ENCODE results near the gene ORMDL3.
A peak's percentile ranks its signal among the peaks of the same experiment; 100 is the strongest.
"Not testable (repeated sequence)": the region's sequence is repeated elsewhere in the genome, so short reads cannot be mapped to it uniquely, and the experiment has no call there.

ORMDL3 gene

GRCh38 chr17:39950871-39951348 is 23.5 kb upstream of the ORMDL3 start:
- DNase-seq (ENCODE audit: extremely low read depth in 1 of 2, low read depth in 1 of 2) = no peak

- DNase-seq (ENCODE audit: extremely low read depth in 1 of 2, low read depth in 1 of 2) = no peak
Measured at GRCh38 chr17:39949028-39949427, 21.6 kb upstream of the ORMDL3 start.

- DNase-seq (ENCODE audit: extremely low read depth in 1 of 2, low read depth in 1 of 2) = not testable (repeated sequence)
Measured at GRCh38 chr17:39948489-39948828, 21.1 kb upstream of the ORMDL3 start.

GRCh38 chr17:39946551-39947330 is 19.3 kb upstream of the ORMDL3 start:
- no peak for DNase-seq (ENCODE audit: extremely low read depth in 1 of 2, low read depth in 1 of 2)

- DNase-seq (ENCODE audit: extremely low read depth in 1 of 2, low read depth in 1 of 2) = no peak
Measured at GRCh38 chr17:39944393-39944711, 17.0 kb upstream of the ORMDL3 start.

GRCh38 chr17:39943702-39944392 is 16.4 kb upstream of the ORMDL3 start:
- DNase-seq (ENCODE audit: extremely low read depth in 1 of 2, low read depth in 1 of 2) = no peak

GRCh38 chr17:39939588-39940419 is 12.4 kb upstream of the ORMDL3 start:
- peak in 1 of 2 donors; percentile 55 for DNase-seq (ENCODE audit: extremely low read depth in 1 of 2, low read depth in 1 of 2)

GRCh38 chr17:39939106-39939505 is 11.7 kb upstream of the ORMDL3 start:
- no peak for DNase-seq (ENCODE audit: extremely low read depth in 1 of 2, low read depth in 1 of 2)

GRCh38 chr17:39938140-39938869 is 10.9 kb upstream of the ORMDL3 start:
- no peak for DNase-seq (ENCODE audit: extremely low read depth in 1 of 2, low read depth in 1 of 2)

- no peak for DNase-seq (ENCODE audit: extremely low read depth in 1 of 2, low read depth in 1 of 2)
Measured at GRCh38 chr17:39937447-39937846, 10.0 kb upstream of the ORMDL3 start.

GRCh38 chr17:39935909-39936308 is 8.5 kb upstream of the ORMDL3 start:
- no peak for DNase-seq (ENCODE audit: extremely low read depth in 1 of 2, low read depth in 1 of 2)

- DNase-seq (ENCODE audit: extremely low read depth in 1 of 2, low read depth in 1 of 2) = no peak
Measured at GRCh38 chr17:39934324-39934723, 6.9 kb upstream of the ORMDL3 start.

- DNase-seq (ENCODE audit: extremely low read depth in 1 of 2, low read depth in 1 of 2) = no peak
Measured at GRCh38 chr17:39933912-39934311, 6.5 kb upstream of the ORMDL3 start.

- no peak for DNase-seq (ENCODE audit: extremely low read depth in 1 of 2, low read depth in 1 of 2)
Measured at GRCh38 chr17:39929646-39930407, 2.4 kb upstream of the ORMDL3 start.

GRCh38 chr17:39928858-39929645 is 1.7 kb upstream of the ORMDL3 start:
- DNase-seq (ENCODE audit: extremely low read depth in 1 of 2, low read depth in 1 of 2) = no peak

- no peak for DNase-seq (ENCODE audit: extremely low read depth in 1 of 2, low read depth in 1 of 2)
Measured at GRCh38 chr17:39927929-39928857, 792 bp upstream of the ORMDL3 start.

- peak; percentile 27 to 47 for DNase-seq (ENCODE audit: extremely low read depth in 1 of 2, low read depth in 1 of 2)
Measured at GRCh38 chr17:39926588-39927100, 757 bp downstream of the ORMDL3 start.

GRCh38 chr17:39926135-39926587 is 1.2 kb downstream of the ORMDL3 start:
- no peak for DNase-seq (ENCODE audit: extremely low read depth in 1 of 2, low read depth in 1 of 2)
